KMS-11 (cell line): ENCODE measurements around the gene PLEKHO2.
"Not testable (repeated sequence)": the region's sequence is repeated elsewhere in the genome, so short reads cannot be mapped to it uniquely, and the experiment has no call there.

Experiments
- H2AFZ ChIP-seq: fragments of 200-600 bp; sonication (generic); 2 replicates; pipeline ENCODE4 v1.6.1; 2016; ENCODE audit warnings: antibody characterized with exemption, mixed run types, low read depth
- H3K27ac ChIP-seq: fragments of 200-600 bp; sonication (generic); 2 replicates; pipeline ENCODE4 v1.6.1; 2016; ENCODE audit warnings: mild to moderate bottlenecking, mixed run types
- H3K27me3 ChIP-seq: fragments of 200-600 bp; sonication (generic); 2 replicates; pipeline ENCODE4 v1.6.1; 2017; ENCODE audit warnings: mild to moderate bottlenecking, low read depth, mixed run types, moderate library complexity; ENCODE audit not compliant: insufficient read depth
- H3K36me3 ChIP-seq: fragments of 200-600 bp; sonication (generic); 2 replicates; pipeline ENCODE4 v1.6.1; 2017; ENCODE audit warnings: mild to moderate bottlenecking, mixed run types; ENCODE audit not compliant: insufficient read depth
- H3K4me1 ChIP-seq: fragments of 200-600 bp; sonication (generic); 2 replicates; pipeline ENCODE4 v1.6.1; 2016; ENCODE audit warnings: mild to moderate bottlenecking, low read depth, mixed run types; ENCODE audit not compliant: poor library complexity, severe bottlenecking
- H3K4me2 ChIP-seq: fragments of 200-600 bp; sonication (generic); 2 replicates; pipeline ENCODE4 v1.7.0; 2016; ENCODE audit warnings: mild to moderate bottlenecking, mixed run types
- H3K4me3 ChIP-seq: fragments of 200-600 bp; sonication (generic); IDR thresholded peaks from 2 replicates; pipeline ENCODE4 v1.6.1; 2017; ENCODE audit warnings: low read depth, low read length, mixed read lengths; ENCODE audit not compliant: insufficient read depth
- H3K79me2 ChIP-seq: fragments of 200-600 bp; sonication (generic); 2 replicates; pipeline ENCODE4 v1.6.1; 2016; ENCODE audit warnings: low read depth, mixed run types; ENCODE audit not compliant: insufficient read depth
- H3K9ac ChIP-seq: fragments of 200-600 bp; sonication (generic); 2 replicates; pipeline ENCODE4 v1.6.1; 2016; ENCODE audit warnings: mild to moderate bottlenecking, mixed run types
- H4K20me1 ChIP-seq: fragments of 200-600 bp; sonication (generic); 2 replicates; pipeline ENCODE4 v1.6.1; 2016; ENCODE audit warnings: mild to moderate bottlenecking, mixed run types; ENCODE audit not compliant: insufficient read depth
- CTCF ChIP-seq: fragments of 200-600 bp; sonication (generic); conservative IDR thresholded peaks from 2 replicates; pipeline ENCODE4 v1.6.1; 2017; ENCODE audit warnings: low read depth, mild to moderate bottlenecking, antibody characterized with exemption, low read length, moderate library complexity, mixed read lengths

Gene PLEKHO2

GRCh38 chr15:64813075-64813474 lies 28.6 kb upstream of the PLEKHO2 start:
- Histone ChIP-seq H2AFZ (no peak overlapping the region), H4K20me1 (no peaks in the 10 kb centered on the region), H3K4me2 (no peak overlapping the region), H3K79me2 (no peaks in the 10 kb centered on the region), H3K36me3 (no peaks in the 10 kb centered on the region), H3K4me3 (no peak overlapping the region), H3K27ac (no peak overlapping the region), H3K27me3 (no peaks in the 10 kb centered on the region), H3K9ac (no peak overlapping the region), H3K4me1 (peaks cover 18% of the 10 kb centered on the region)
- TF ChIP-seq CTCF = no peak

GRCh38 chr15:64814283-64814682 lies 27.4 kb upstream of the PLEKHO2 start:
- not testable (repeated sequence) for H3K27me3 ChIP-seq, H3K4me2 ChIP-seq, H3K4me3 ChIP-seq, H3K36me3 ChIP-seq, H3K79me2 ChIP-seq, H2AFZ ChIP-seq, H3K27ac ChIP-seq, H3K9ac ChIP-seq, H4K20me1 ChIP-seq
- peaks cover 18% of the 10 kb centered on the region for H3K4me1 ChIP-seq

- not testable (repeated sequence) for H3K4me3 ChIP-seq, H4K20me1 ChIP-seq, H3K36me3 ChIP-seq, H3K27ac ChIP-seq, H3K79me2 ChIP-seq, H3K9ac ChIP-seq, H2AFZ ChIP-seq, H3K4me2 ChIP-seq, H3K27me3 ChIP-seq
- H3K4me1 ChIP-seq = peaks cover 18% of the 10 kb centered on the region
Observed at GRCh38 chr15:64814965-64815364, 26.8 kb upstream of the PLEKHO2 start.

- H3K4me1 ChIP-seq = peaks cover 18% of the 10 kb centered on the region
- no peaks in the 10 kb centered on the region for H3K79me2 ChIP-seq
- no peak overlapping the region for H3K27ac ChIP-seq
- no peak overlapping the region for H3K4me3 ChIP-seq
- H3K4me2 ChIP-seq = no peak overlapping the region
- H4K20me1 ChIP-seq = no peaks in the 10 kb centered on the region
- TF ChIP-seq CTCF = no peak
- no peaks in the 10 kb centered on the region for H3K27me3 ChIP-seq
- no peaks in the 10 kb centered on the region for H3K36me3 ChIP-seq
- no peak overlapping the region for H3K9ac ChIP-seq
- H2AFZ ChIP-seq = no peak overlapping the region
Observed at GRCh38 chr15:64816452-64816851, 25.3 kb upstream of the PLEKHO2 start.

GRCh38 chr15:64824929-64825430 lies 16.7 kb upstream of the PLEKHO2 start:
- Histone ChIP-seq H2AFZ (peak overlapping the region; percentile 90; the same call in 1 of the 2 replicates), H3K4me3 (no peak overlapping the region)
- TF ChIP-seq CTCF = no peak

More at GRCh38 chr15:64824929-64825430, 16.7 kb upstream of the PLEKHO2 start:
- H4K20me1 ChIP-seq = no peaks in the 10 kb centered on the region
- H3K4me1 ChIP-seq = peaks cover 11% of the 10 kb centered on the region
- no peaks in the 10 kb centered on the region for H3K36me3 ChIP-seq
- H3K27me3 ChIP-seq = no peaks in the 10 kb centered on the region
- H3K27ac ChIP-seq = peak overlapping the region; percentile 74; the same call in 1 of the 2 replicates
- peak overlapping the region; percentile 61; the same call in 1 of the 2 replicates for H3K9ac ChIP-seq
- peak overlapping the region; percentile 43 for H3K4me2 ChIP-seq
- no peaks in the 10 kb centered on the region for H3K79me2 ChIP-seq
